ENCODE results near the gene GET4. TPM values are rescaled to one million over a fixed set of nuclear protein-coding genes. Genes with fewer than 3 reads are reported as not detected.

GET4 gene
- total RNA-seq, 4 donors from 2014 or later: 6.1 to 39.4 (median 26.7) TPM

GRCh38 chr7:853366-854117 is 22.8 kb upstream of the GET4 start:
- DNase-seq: no peak
- Histone ChIP-seq H3K9me3 (no peaks in the 10 kb centered on the region), H3K27ac (no peak overlapping the region), H3K4me3 (no peak overlapping the region), H3K36me3 (no peaks in the 10 kb centered on the region), H3K27me3 (no peaks in the 10 kb centered on the region), H3K4me1 (no peaks in the 10 kb centered on the region)
- intact Hi-C loops (cut with DNase I; ENCODE audit: low total_unique reads): no loop called here
- TF ChIP-seq, protein P1, sequence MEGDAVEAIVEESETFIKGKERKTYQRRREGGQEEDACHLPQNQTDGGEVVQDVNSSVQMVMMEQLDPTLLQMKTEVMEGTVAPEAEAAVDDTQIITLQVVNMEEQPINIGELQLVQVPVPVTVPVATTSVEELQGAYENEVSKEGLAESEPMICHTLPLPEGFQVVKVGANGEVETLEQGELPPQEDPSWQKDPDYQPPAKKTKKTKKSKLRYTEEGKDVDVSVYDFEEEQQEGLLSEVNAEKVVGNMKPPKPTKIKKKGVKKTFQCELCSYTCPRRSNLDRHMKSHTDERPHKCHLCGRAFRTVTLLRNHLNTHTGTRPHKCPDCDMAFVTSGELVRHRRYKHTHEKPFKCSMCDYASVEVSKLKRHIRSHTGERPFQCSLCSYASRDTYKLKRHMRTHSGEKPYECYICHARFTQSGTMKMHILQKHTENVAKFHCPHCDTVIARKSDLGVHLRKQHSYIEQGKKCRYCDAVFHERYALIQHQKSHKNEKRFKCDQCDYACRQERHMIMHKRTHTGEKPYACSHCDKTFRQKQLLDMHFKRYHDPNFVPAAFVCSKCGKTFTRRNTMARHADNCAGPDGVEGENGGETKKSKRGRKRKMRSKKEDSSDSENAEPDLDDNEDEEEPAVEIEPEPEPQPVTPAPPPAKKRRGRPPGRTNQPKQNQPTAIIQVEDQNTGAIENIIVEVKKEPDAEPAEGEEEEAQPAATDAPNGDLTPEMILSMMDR (IDR thresholded peaks at IDR 0.05): no peak
- no peak for TF ChIP-seq POLR2A (IDR thresholded peaks at IDR 0.05)

DNA sequence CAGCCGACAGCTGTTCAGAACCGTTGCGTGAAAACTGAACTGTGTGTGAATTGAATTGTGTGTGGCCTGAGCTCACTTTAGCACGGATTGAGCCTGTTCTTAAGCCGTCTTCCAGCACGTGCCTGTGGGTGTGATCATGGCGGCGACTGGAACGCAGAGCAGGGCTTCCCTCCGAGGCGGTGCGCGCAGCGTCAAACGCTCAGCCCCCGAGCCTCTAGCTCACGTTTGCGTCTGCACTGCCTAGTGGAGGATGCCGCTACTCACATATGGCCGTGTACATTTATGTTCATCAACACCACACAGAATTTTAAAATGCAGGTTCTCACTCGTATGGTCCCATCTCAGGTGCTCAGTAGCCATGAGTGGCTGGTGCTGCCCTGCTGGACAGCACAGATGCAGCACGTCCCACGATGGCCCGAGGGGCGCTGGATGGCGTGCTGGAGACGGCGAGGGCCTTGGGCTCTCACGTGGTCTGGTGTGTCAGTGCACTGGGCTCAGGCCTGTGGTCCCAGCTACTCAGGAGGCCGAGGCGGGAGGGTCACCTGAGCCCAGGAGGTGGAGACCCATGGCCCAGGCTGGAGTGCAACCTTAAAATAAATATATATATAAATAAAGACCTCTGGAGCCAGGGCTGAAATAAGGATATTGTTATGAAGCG is 22.1 kb upstream of the GET4 start:
- TF ChIP-seq, protein P1 (IDR thresholded peaks at IDR 0.05): no peak
- no peak for TF ChIP-seq POLR2A (IDR thresholded peaks at IDR 0.05)
- H3K4me3 ChIP-seq: no peak overlapping the region
- H3K36me3 ChIP-seq: no peaks in the 10 kb centered on the region
- no peaks in the 10 kb centered on the region for H3K27me3 ChIP-seq
- no peaks in the 10 kb centered on the region for H3K4me1 ChIP-seq
- no peak overlapping the region for H3K27ac ChIP-seq
- DNase-seq: no peak
- intact Hi-C loops (cut with DNase I; ENCODE audit: low total_unique reads): no loop called here
- no peaks in the 10 kb centered on the region for H3K9me3 ChIP-seq

DNA sequence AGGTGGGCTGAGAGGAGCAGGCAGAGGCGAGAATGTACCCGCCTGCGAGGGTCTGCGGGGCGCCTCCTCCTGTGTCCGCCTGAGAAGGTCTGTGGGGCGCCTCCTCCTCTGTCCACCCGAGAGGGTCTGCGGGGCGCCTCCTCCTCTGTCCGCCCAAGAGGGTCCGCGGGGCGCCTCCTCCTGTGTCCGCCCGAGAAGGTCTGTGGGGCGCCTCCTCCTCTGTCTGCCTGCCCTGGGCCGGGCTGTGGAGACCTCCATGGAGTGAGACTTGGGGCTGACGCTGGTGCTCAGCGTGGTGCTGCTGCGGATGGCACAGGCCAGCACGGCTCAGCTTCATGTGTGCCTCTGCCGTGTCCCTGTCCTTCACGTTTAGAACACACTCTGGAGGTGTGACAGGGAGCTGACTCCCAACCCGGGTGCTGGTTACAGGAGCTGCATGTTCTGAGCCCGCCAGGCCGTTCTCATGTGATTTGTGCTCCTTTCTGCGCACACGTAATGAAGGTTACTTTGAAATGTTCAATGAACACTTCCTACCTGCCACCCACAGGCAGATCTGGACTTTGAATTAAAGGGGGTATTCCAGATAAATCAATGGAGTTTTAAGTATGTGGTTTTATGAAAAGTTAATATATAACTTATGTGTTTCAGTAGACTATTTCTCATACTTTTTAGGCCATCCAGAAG is 20.5 kb upstream of the GET4 start:
- Histone ChIP-seq H3K27me3 (no peaks in the 10 kb centered on the region), H3K36me3 (no peaks in the 10 kb centered on the region), H3K4me1 (no peaks in the 10 kb centered on the region), H3K9me3 (no peaks in the 10 kb centered on the region), H3K27ac (no peak overlapping the region), H3K4me3 (no peak overlapping the region)
- intact Hi-C loops (cut with DNase I; ENCODE audit: low total_unique reads): no loop called here
- TF ChIP-seq, protein P1 (IDR thresholded peaks at IDR 0.05): no peak
- no peak for DNase-seq

- no peak overlapping the region for H3K27ac ChIP-seq
- no peaks in the 10 kb centered on the region for H3K27me3 ChIP-seq
- no peak for TF ChIP-seq POLR2A (IDR thresholded peaks at IDR 0.05)
- TF ChIP-seq, protein P1 (IDR thresholded peaks at IDR 0.05): no peak
- no peak for DNase-seq
- no peaks in the 10 kb centered on the region for H3K9me3 ChIP-seq
- no peak overlapping the region for H3K4me3 ChIP-seq
- intact Hi-C loops (cut with DNase I; ENCODE audit: low total_unique reads): no loop called here
- no peaks in the 10 kb centered on the region for H3K36me3 ChIP-seq
- no peaks in the 10 kb centered on the region for H3K4me1 ChIP-seq
These were observed 19.8 kb upstream of the GET4 start for GRCh38 chr7:856444-857095.
